Ishikawa (cell line): ENCODE measurements around the gene MKLN1.

ENCODE experiments used
- FOXM1 ChIP-seq: IDR thresholded peaks from 2 replicates; pipeline ENCODE4 v1.6.1; 2012; ENCODE audit warnings: low read depth, borderline replicate concordance
- NFIC ChIP-seq: IDR thresholded peaks from 2 replicates; pipeline ENCODE4 v1.6.1; 2012
- YY1 ChIP-seq: IDR thresholded peaks from 2 replicates; pipeline ENCODE4 v1.6.1; 2012; ENCODE audit warnings: low read depth
- TF ChIP-seq, protein P1 (sequence below): IDR thresholded peaks from 2 replicates; pipeline ENCODE4 v1.6.1; 2012

DNA sequence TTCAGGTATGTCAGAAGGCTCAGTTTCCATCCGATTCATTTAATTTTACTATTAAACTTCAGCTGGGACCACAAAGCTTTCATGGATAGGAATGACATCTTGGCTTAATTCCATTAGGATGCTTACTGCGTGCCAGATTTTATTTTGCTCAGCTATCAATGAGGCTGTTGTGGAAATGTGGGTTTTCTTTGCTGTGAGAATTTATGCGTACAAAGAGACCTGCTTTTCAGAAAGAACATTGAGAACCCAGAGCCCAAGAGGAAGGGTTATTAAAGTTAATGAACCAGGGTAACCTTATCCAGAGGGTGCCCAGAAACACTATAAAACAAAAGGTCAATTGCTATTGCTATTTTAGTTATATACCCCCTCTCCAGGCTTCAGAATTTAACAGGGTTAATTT is 98.3 kb downstream of the MKLN1 start:
- TF ChIP-seq YY1 (no peak), NFIC (no peak), FOXM1 (no peak)
- TF ChIP-seq, protein P1, sequence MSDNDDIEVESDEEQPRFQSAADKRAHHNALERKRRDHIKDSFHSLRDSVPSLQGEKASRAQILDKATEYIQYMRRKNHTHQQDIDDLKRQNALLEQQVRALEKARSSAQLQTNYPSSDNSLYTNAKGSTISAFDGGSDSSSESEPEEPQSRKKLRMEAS = no peak
